SH-SY5Y (cell line): ENCODE data around the gene CCDC136.

Source experiments
- GATA2 ChIP-seq: IDR thresholded peaks from 2 replicates; pipeline ENCODE4 v1.6.1; 2011; ENCODE audit warnings: mild to moderate bottlenecking, low read depth, low read length
- GATA3 ChIP-seq: IDR thresholded peaks from 2 replicates; pipeline ENCODE4 v1.6.1; 2011; ENCODE audit warnings: low read depth, mild to moderate bottlenecking, low read length, moderate library complexity

The CCDC136 gene

GRCh38 chr7:128791121-128791971 lies at the start of gene CCDC136:
Gene CCDC136, plus strand, starts transcription at chr7:128791968. Its CDS starts 444 bp downstream, at chr7:128792412.
- no peak for TF ChIP-seq GATA2
- no peak for TF ChIP-seq GATA3

GRCh38 chr7:128742206-128742605 lies 49.6 kb upstream of the CCDC136 start:
- no peak for TF ChIP-seq GATA3
- no peak for TF ChIP-seq GATA2

GRCh38 chr7:128743112-128743772 lies 48.5 kb upstream of the CCDC136 start:
- TF ChIP-seq GATA3: no peak
- no peak for TF ChIP-seq GATA2

GRCh38 chr7:128744366-128744905 lies 47.3 kb upstream of the CCDC136 start:
- TF ChIP-seq GATA2 (no peak), GATA3 (no peak)

GRCh38 chr7:128745706-128746105 lies 46.1 kb upstream of the CCDC136 start:
- no peak for TF ChIP-seq GATA3
- no peak for TF ChIP-seq GATA2

GRCh38 chr7:128747327-128748079 lies 44.3 kb upstream of the CCDC136 start:
- TF ChIP-seq GATA2 (no peak), GATA3 (no peak)

GRCh38 chr7:128752251-128752650 lies 39.5 kb upstream of the CCDC136 start:
- TF ChIP-seq GATA2 (no peak), GATA3 (no peak)

GRCh38 chr7:128755075-128755818 lies 36.5 kb upstream of the CCDC136 start:
- TF ChIP-seq GATA3 (no peak), GATA2 (no peak)

- TF ChIP-seq GATA3 (no peak), GATA2 (no peak)
Observed at GRCh38 chr7:128755819-128756476, 35.8 kb upstream of the CCDC136 start.

GRCh38 chr7:128757203-128757602 lies 34.6 kb upstream of the CCDC136 start:
- TF ChIP-seq GATA3 (no peak), GATA2 (no peak)

- TF ChIP-seq GATA2 (no peak), GATA3 (no peak)
Observed at GRCh38 chr7:128758553-128758952, 33.2 kb upstream of the CCDC136 start.

GRCh38 chr7:128759242-128759641 lies 32.5 kb upstream of the CCDC136 start:
- TF ChIP-seq GATA2 (no peak), GATA3 (no peak)

GRCh38 chr7:128763541-128763940 lies 28.2 kb upstream of the CCDC136 start:
- TF ChIP-seq GATA3: no peak
- TF ChIP-seq GATA2: no peak
